GM10248 (cell line): ENCODE data around the gene RPP25L.
A peak's percentile ranks its signal among the peaks of the same experiment; 100 is the strongest.

Experiments used
- CTCF ChIA-PET: fragments of 300-600 bp; sonication (Branson Sonifier 250); formaldehyde crosslinking; extraction: SDS; loops from one replicate; lab custom pipeline; 2021; ENCODE audit warnings: antibody characterized with exemption; lab: Yijun Ruan, JAX
- POLR2A ChIA-PET: fragments of 350-650 bp; sonication (Branson Sonifier 250); formaldehyde crosslinking; extraction: SDS; loops from one replicate; lab custom pipeline; 2020; ENCODE audit warnings: antibody characterized with exemption; lab: Yijun Ruan, JAX
- DNase-seq: peaks from one replicate; pipeline ENCODE4 v3.0.0; 2012; ENCODE audit errors: extremely low spot score
- TF ChIP-seq, protein P1 (sequence below): IDR thresholded peaks from 2 replicates; pipeline ENCODE4 v1.5.1; 2012; ENCODE audit warnings: mild to moderate bottlenecking, low read depth; ENCODE audit errors: extremely low read depth, missing control alignments, control extremely low read depth

The RPP25L gene

GRCh38 chr9:34620061-34620994 is 8.4 kb upstream of the RPP25L start, which contains the start of gene DCTN3:
Gene DCTN3, minus strand, starts transcription at chr9:34620495. Its CDS starts 31 bp downstream, at chr9:34620464.
- peak; percentile 97 for DNase-seq
- POLR2A ChIA-PET: interaction anchor here (0.5 to 1.4 kb wide), 2 partner anchors 14 to 1330 kb away, joined by 3 to 4 read pairs; partner anchors contain the start of gene NFX1

DNA sequence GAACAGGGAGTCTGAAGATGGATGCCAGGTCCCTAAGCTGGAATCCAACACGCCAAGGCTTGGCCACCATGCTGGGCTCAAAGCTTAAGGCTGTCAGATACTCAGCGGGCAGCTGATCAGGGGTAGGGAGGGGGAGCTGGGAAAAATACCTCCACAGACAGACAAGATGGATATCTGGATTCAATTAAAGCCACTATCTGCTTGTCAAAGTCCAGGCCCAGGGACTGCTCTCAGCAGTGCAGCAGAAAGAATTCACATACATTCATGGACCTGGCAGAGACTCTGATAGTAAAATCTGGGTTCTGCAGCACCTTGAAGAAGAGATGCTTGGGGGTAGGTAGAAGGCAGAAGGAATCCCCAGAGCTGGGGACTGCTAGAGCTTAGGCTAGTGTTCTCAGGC is 3.2 kb upstream of the RPP25L start:
- DNase-seq: no peak
- ChIA-PET POLR2A (no interaction called here), CTCF (interaction anchor here (1.2 to 17.0 kb wide), 8 partner anchors 9 to 211 kb away, joined by 3 to 328 read pairs (median 10); partner anchors contain the start of genes ARID3C, GALT and SIGMAR1)
- TF ChIP-seq, protein P1, sequence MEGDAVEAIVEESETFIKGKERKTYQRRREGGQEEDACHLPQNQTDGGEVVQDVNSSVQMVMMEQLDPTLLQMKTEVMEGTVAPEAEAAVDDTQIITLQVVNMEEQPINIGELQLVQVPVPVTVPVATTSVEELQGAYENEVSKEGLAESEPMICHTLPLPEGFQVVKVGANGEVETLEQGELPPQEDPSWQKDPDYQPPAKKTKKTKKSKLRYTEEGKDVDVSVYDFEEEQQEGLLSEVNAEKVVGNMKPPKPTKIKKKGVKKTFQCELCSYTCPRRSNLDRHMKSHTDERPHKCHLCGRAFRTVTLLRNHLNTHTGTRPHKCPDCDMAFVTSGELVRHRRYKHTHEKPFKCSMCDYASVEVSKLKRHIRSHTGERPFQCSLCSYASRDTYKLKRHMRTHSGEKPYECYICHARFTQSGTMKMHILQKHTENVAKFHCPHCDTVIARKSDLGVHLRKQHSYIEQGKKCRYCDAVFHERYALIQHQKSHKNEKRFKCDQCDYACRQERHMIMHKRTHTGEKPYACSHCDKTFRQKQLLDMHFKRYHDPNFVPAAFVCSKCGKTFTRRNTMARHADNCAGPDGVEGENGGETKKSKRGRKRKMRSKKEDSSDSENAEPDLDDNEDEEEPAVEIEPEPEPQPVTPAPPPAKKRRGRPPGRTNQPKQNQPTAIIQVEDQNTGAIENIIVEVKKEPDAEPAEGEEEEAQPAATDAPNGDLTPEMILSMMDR: no peak

More at GRCh38 chr9:34620061-34620994, 8.4 kb upstream of the RPP25L start, which contains the start of gene DCTN3:
- CTCF ChIA-PET: interaction anchor here (1.0 to 4.9 kb wide), 13 partner anchors 8 to 241 kb away, joined by 3 to 100 read pairs (median 4); partner anchors contain the start of genes ARID3C, GALT, RPP25L and SIGMAR1
- TF ChIP-seq, protein P1: no peak

- DNase-seq: peak; percentile 81
- ChIA-PET POLR2A (no interaction called here), CTCF (interaction anchor here (0.9 to 17.0 kb wide), 18 partner anchors 7 to 287 kb away, joined by 3 to 328 read pairs (median 8); partner anchors contain the start of genes ARID3C, DCTN3, GALT and SIGMAR1)
- TF ChIP-seq, protein P1: peak; percentile 84
These were observed 992 bp upstream of the RPP25L start for GRCh38 chr9:34612788-34613390.

- POLR2A ChIA-PET: no interaction called here
These were observed 566 bp downstream of the RPP25L start for GRCh38 chr9:34611251-34611810.

GRCh38 chr9:34610434-34611206 is 1.3 kb downstream of the RPP25L start:
- ChIA-PET CTCF (interaction anchor here (0.7 to 17.0 kb wide), 7 partner anchors 8 to 231 kb away, joined by 3 to 328 read pairs (median 7); partner anchors contain the start of genes ARID3C, GALT and SIGMAR1), POLR2A (no interaction called here)
- no peak for DNase-seq
- TF ChIP-seq, protein P1: no peak

More at GRCh38 chr9:34611251-34611810, 566 bp downstream of the RPP25L start:
- no peak for DNase-seq
- TF ChIP-seq, protein P1: no peak
- CTCF ChIA-PET: interaction anchor here (0.7 to 17.0 kb wide), 9 partner anchors 9 to 232 kb away, joined by 3 to 328 read pairs (median 5); partner anchors contain the start of genes ARID3C, DCTN3, GALT and SIGMAR1
